H1 (cell line): ENCODE results near the gene POLR2J. TPM values are rescaled to one million over a fixed set of nuclear protein-coding genes. Genes with fewer than 3 reads are reported as not detected.

Experiments
- CTCF ChIA-PET: fragments of 300-600 bp; sonication (Branson Sonifier 250); formaldehyde crosslinking; loops from one replicate; lab custom pipeline; 2021; ENCODE audit not compliant: partially characterized antibody; lab: Charles Lee
- POLR2A ChIA-PET: fragments of 300-600 bp; sonication (Branson Sonifier 250); formaldehyde crosslinking; loops from one replicate; lab custom pipeline; 2021; ENCODE audit warnings: inconsistent platforms; ENCODE audit not compliant: partially characterized antibody; lab: Charles Lee
- DNase-seq, 2 experiments: peaks; one replicate each; pipeline versions ENCODE4 v3.0.0 to v3.0.0-alpha.2; 2010 to 2022; ENCODE audit warnings: low spot score in 2 of 2, low read depth in 1 of 2, mixed read lengths in 1 of 2
- FAIRE-seq: peaks from 2 replicates; lab custom pipeline; 2011; peaks lifted over from hg19 to GRCh38; lab: Jason Lieb, UNC
- H2AFZ ChIP-seq: 2 replicates; pipeline ENCODE4 v1.8.1; 2012; ENCODE audit warnings: low read length, inconsistent platforms
- H2AK5ac ChIP-seq: 2 replicates; pipeline ENCODE4 v1.6.1; 2013; ENCODE audit warnings: low read depth, low read length
- H2BK120ac ChIP-seq: replicated peaks from 2 replicates; pipeline ENCODE3; 2013; ENCODE audit warnings: low read depth, low read length, inconsistent platforms
- H2BK12ac ChIP-seq: 2 replicates; pipeline ENCODE4 v1.6.1; 2013; ENCODE audit warnings: low read depth, low read length
- H2BK15ac ChIP-seq: 2 replicates; pipeline ENCODE4 v1.6.1; 2013; ENCODE audit warnings: low read length
- H2BK20ac ChIP-seq: 2 replicates; pipeline ENCODE4 v1.6.1; 2013; ENCODE audit warnings: low read length
- H2BK5ac ChIP-seq: 2 replicates; pipeline ENCODE4 v1.6.1; 2013; ENCODE audit warnings: low read depth, low read length
- H3K14ac ChIP-seq: 2 replicates; pipeline ENCODE4 v1.6.1; 2013; ENCODE audit warnings: inconsistent platforms; ENCODE audit not compliant: insufficient read length
- H3K18ac ChIP-seq: 2 replicates; pipeline ENCODE4 v1.6.1; 2013; ENCODE audit warnings: low read length; ENCODE audit errors: extremely low read depth
- H3K23ac ChIP-seq: 2 replicates; pipeline ENCODE4 v1.6.1; 2013; ENCODE audit warnings: inconsistent platforms; ENCODE audit not compliant: insufficient read length
- H3K23me2 ChIP-seq: 2 replicates; pipeline ENCODE4 v1.6.1; 2013; ENCODE audit warnings: low read depth, low read length
- H3K27ac ChIP-seq: 2 replicates; pipeline ENCODE4 v1.6.1; 2011; ENCODE audit warnings: low read depth, low read length, inconsistent platforms
- H3K27me3 ChIP-seq, 4 experiments: replicated peaks in 1 of 4; 1 replicate in 1 of 4; 2 replicates in 3 of 4; pipeline versions ENCODE4 v1.6.1 to v1.8.1; 2011 to 2013; ENCODE audit warnings: low read length in 3 of 4, mild to moderate bottlenecking in 3 of 4, inconsistent platforms in 2 of 4, mixed read lengths in 2 of 4, moderate library complexity in 1 of 4; ENCODE audit not compliant: control insufficient read depth in 3 of 4, insufficient read depth in 3 of 4; ENCODE audit errors: extremely low read depth in 1 of 4
- H3K36me3 ChIP-seq, 4 experiments: 2 replicates each; pipeline versions ENCODE4 v1.6.1 to v1.8.1; 2011 to 2013; ENCODE audit warnings: mild to moderate bottlenecking in 4 of 4, low read length in 3 of 4, moderate library complexity in 2 of 4, control low read depth in 1 of 4, inconsistent platforms in 1 of 4; ENCODE audit not compliant: insufficient read depth in 4 of 4, control insufficient read depth in 2 of 4
- H3K4ac ChIP-seq: replicated peaks from 2 replicates; pipeline ENCODE3; 2013; ENCODE audit warnings: low read length, low read depth, mixed read lengths, inconsistent platforms; ENCODE audit not compliant: insufficient read length
- H3K4me1 ChIP-seq, 4 experiments: replicated peaks in 1 of 4; 1 replicate in 1 of 4; 2 replicates in 3 of 4; pipeline versions ENCODE4 v1.6.1 to v1.8.1; 2011 to 2013; ENCODE audit warnings: low read length in 3 of 4, inconsistent platforms in 2 of 4, mixed read lengths in 1 of 4; ENCODE audit not compliant: insufficient read depth in 4 of 4, control insufficient read depth in 3 of 4
- H3K4me2 ChIP-seq, 2 experiments: 2 replicates each; pipeline versions ENCODE4 v1.6.1 to v1.8.1; 2011 to 2013; ENCODE audit warnings: low read depth in 2 of 2, low read length in 2 of 2, control low read depth in 1 of 2, inconsistent platforms in 1 of 2, mild to moderate bottlenecking in 1 of 2; ENCODE audit not compliant: insufficient read depth in 1 of 2
- H3K4me3 ChIP-seq, 4 experiments: fragments of 200-600, 300-600 bp in 1 of 4; sonication (generic), shearing (Covaris generic), sonication (Bioruptor Twin) in 1 of 4; 2 replicates each; pipeline versions ENCODE4 v1.5.1 to v1.8.1; 2011 to 2016; ENCODE audit warnings: low read length in 4 of 4, low read depth in 3 of 4, control low read depth in 2 of 4, inconsistent platforms in 2 of 4, mild to moderate bottlenecking in 2 of 4, mixed read lengths in 1 of 4, moderate library complexity in 1 of 4; ENCODE audit not compliant: insufficient read depth in 2 of 4; ENCODE audit errors: extremely low read depth in 1 of 4
- H3K56ac ChIP-seq: replicated peaks from 2 replicates; pipeline ENCODE3; 2013; ENCODE audit warnings: low read depth, mild to moderate bottlenecking, mixed read lengths, low read length, inconsistent platforms; ENCODE audit not compliant: insufficient read length
- H3K79me1 ChIP-seq: 2 replicates; pipeline ENCODE4 v1.6.1; 2013; ENCODE audit warnings: low read depth, low read length, control low read depth
- H3K79me2 ChIP-seq, 2 experiments: 2 replicates each; pipeline versions ENCODE4 v1.6.1 to v1.8.1; 2012 to 2013; ENCODE audit warnings: low read length in 2 of 2, mild to moderate bottlenecking in 2 of 2, inconsistent platforms in 1 of 2; ENCODE audit not compliant: insufficient read depth in 2 of 2, control insufficient read depth in 1 of 2
- H3K9ac ChIP-seq, 4 experiments: replicated peaks in 1 of 4; 1 replicate in 1 of 4; 2 replicates in 3 of 4; pipeline versions ENCODE4 v1.6.1 to v1.8.1; 2011 to 2013; ENCODE audit warnings: low read depth in 3 of 4, low read length in 3 of 4, control low read depth in 2 of 4, mild to moderate bottlenecking in 2 of 4, moderate library complexity in 2 of 4, inconsistent platforms in 1 of 4; ENCODE audit errors: extremely low read depth in 1 of 4
- H3K9me3 ChIP-seq, 2 experiments: 2 replicates each; pipeline versions ENCODE4 v1.6.1 to v1.8.1; 2012 to 2013; ENCODE audit warnings: mild to moderate bottlenecking in 2 of 2, moderate library complexity in 2 of 2, control low read depth in 1 of 2, inconsistent platforms in 1 of 2, low read depth in 1 of 2, low read length in 1 of 2, mixed read lengths in 1 of 2; ENCODE audit not compliant: insufficient read depth in 2 of 2
- H4K20me1 ChIP-seq, 2 experiments: replicated peaks in 1 of 2; 2 replicates each; pipeline versions ENCODE3 to v1.8.1; 2011 to 2013; ENCODE audit warnings: inconsistent platforms in 2 of 2, low read length in 2 of 2, mild to moderate bottlenecking in 1 of 2; ENCODE audit not compliant: insufficient read depth in 2 of 2, control insufficient read depth in 1 of 2
- H4K5ac ChIP-seq: 2 replicates; pipeline ENCODE4 v1.6.1; 2013; ENCODE audit warnings: low read length, low read depth, mixed read lengths, inconsistent platforms; ENCODE audit not compliant: insufficient read length
- H4K8ac ChIP-seq: 2 replicates; pipeline ENCODE4 v1.8.0; 2013; ENCODE audit warnings: mild to moderate bottlenecking, moderate library complexity, low read length, inconsistent platforms; ENCODE audit not compliant: insufficient read depth; ENCODE audit errors: extremely low read depth
- H4K91ac ChIP-seq: replicated peaks from 2 replicates; pipeline ENCODE3; 2013; ENCODE audit warnings: low read length, mixed read lengths, inconsistent platforms; ENCODE audit not compliant: insufficient read length
- BACH1 ChIP-seq: IDR thresholded peaks from 2 replicates; pipeline ENCODE4 v1.6.1; 2012; ENCODE audit warnings: low read length, improper control_type of control experiment
- KDM1A ChIP-seq: fragments of 200-600, 300-600 bp; sonication (generic); IDR thresholded peaks from 2 replicates; pipeline ENCODE4 v1.7.1; 2016; ENCODE audit warnings: mild to moderate bottlenecking, low read length, borderline replicate concordance
- MAFK ChIP-seq: IDR thresholded peaks from 2 replicates; pipeline ENCODE4 v1.6.1; 2012; ENCODE audit warnings: low read depth, mild to moderate bottlenecking, improper control_type of control experiment, low read length
- POLR2AphosphoS5 ChIP-seq: IDR thresholded peaks from 2 replicates; pipeline ENCODE4 v1.6.1; 2011; ENCODE audit warnings: low read depth, low read length
- SIX5 ChIP-seq: IDR thresholded peaks from 2 replicates; pipeline ENCODE4 v1.6.1; 2011; ENCODE audit warnings: mild to moderate bottlenecking, low read depth, low read length
- SP4 ChIP-seq: IDR thresholded peaks from 2 replicates; pipeline ENCODE4 v1.6.1; 2012; ENCODE audit warnings: low read length, inconsistent platforms
- WGBS, 2 experiments: shearing (Covaris generic) in 1 of 2; methylation state at CpG; one replicate each; pipeline versions ENCODE4 v1.1.6 to v1.1.7; 2013 to 2015; ENCODE audit warnings: low lambda C conversion rate in 2 of 2, mixed read lengths in 2 of 2, inconsistent platforms in 1 of 2, low coverage in 1 of 2, missing lambda C conversion rate in 1 of 2; ENCODE audit not compliant: insufficient replicate concordance in 2 of 2, insufficient coverage in 1 of 2, insufficient read length in 1 of 2; ENCODE audit errors: extremely low coverage in 1 of 2, missing lambda C conversion rate in 1 of 2; 5-methylcytosine and 5-hydroxymethylcytosine counted together
- polyA plus RNA-seq, 7 experiments: library from polyadenylated mRNA; depleted of rRNA in 3 of 7; stranded (reverse) in 5 of 7; unstranded in 2 of 7; fragments of >200 nt in 5 of 7; fragments of 200-250 nt in 2 of 7; gene quantifications; 1 replicate in 5 of 7; 2 replicates in 1 of 7; 4 replicates in 1 of 7; pipeline versions ENCODE4 v1.2.1 to v1.2.3, GENCODE V29; 2011 to 2013; ENCODE audit warnings: missing spikeins in 2 of 7, mixed read lengths in 2 of 7
- total RNA-seq: library from RNA; stranded (reverse); fragmentation: NEBNext Ultra II Directional; extraction: Animal tissue kit (Norgen Biotek cat#: 25700); gene quantifications from 2 replicates; pipeline ENCODE4 v1.2.1, GENCODE V29; 2021
- TF ChIP-seq, protein P1 (sequence below): IDR thresholded peaks from 2 replicates; pipeline ENCODE4 v1.6.1; 2012; ENCODE audit warnings: inconsistent platforms

The POLR2J gene
- total and polyA plus RNA-seq, 2 of the 8 experiments (the other 6 are each of a cell fraction or from before 2014, with no cell fraction given) = 54.1 to 113 TPM

DNA sequence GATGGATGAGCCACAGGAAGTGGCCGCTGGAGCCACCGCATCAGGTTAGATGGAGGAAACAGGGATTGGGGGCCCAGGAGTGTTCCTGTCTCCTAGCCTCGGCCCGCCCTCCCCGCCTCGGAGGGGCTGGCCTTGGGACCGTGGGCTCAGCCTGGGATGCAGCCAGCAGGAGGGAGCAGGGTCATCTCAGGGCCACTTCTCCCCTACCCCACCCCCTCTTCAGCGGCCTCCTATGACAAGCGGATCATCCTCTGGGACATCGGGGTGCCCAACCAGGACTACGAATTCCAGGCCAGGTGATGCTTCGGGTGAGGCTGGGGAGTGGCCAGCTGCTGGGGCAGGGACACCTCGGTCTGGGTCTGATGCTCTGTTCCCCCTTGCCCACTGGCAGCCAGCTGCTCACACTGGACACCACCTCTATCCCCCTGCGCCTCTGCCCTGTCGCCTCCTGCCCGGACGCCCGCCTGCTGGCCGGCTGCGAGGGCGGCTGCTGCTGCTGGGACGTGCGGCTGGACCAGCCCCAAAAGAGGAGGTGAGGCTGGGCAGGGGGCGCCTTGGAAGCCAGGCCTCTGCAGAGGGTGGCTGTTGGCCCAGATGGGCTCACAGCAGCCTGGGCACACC is 9.3 kb downstream of the POLR2J start:
- Histone ChIP-seq H3K4me3 (no peak overlapping the region), H4K20me1 (peaks cover 0 to 12% of the 10 kb centered on the region in 2 experiments), H3K9me3 (no peaks in the 10 kb centered on the region), H3K23me2 (no peaks in the 10 kb centered on the region; the same call in 1 of the 2 replicates), H3K79me1 (no peaks in the 10 kb centered on the region), H2AFZ (no peak overlapping the region), H3K14ac (no peak overlapping the region), H3K18ac (no peak overlapping the region), H3K27ac (no peak overlapping the region), H2BK12ac (no peak overlapping the region), H3K4ac (no peak overlapping the region), H2BK20ac (no peak overlapping the region), H3K56ac (no peak overlapping the region), H3K23ac (no peak overlapping the region), H2BK120ac (no peak overlapping the region), H3K36me3 (peaks cover 2 to 14% (median 8%) of the 10 kb centered on the region in 4 experiments; a peak in 6 of 8 replicates), H3K4me1 (peaks cover 0 to 3% (median 0%) of the 10 kb centered on the region in 4 experiments; a peak in 2 of 7 replicates), H2AK5ac (no peak overlapping the region), H3K27me3 (no peaks in the 10 kb centered on the region; a peak in 1 of 7 replicates), H3K4me2 (no peak overlapping the region), H4K8ac (no peak overlapping the region), H3K9ac (no peak overlapping the region), H4K91ac (no peak overlapping the region), H4K5ac (no peak overlapping the region), H2BK5ac (no peak overlapping the region), H3K79me2 (no peaks in the 10 kb centered on the region; a peak in 1 of 4 replicates), H2BK15ac (no peak overlapping the region)
- ChIA-PET CTCF (interaction anchor here (0.6 to 1.5 kb wide), 2 partner anchors 57 to 857 kb away, joined by 3 read pairs; no protein-coding TSS in a partner anchor), POLR2A (interaction anchor here (0.5 to 1.0 kb wide), 3 partner anchors 11 to 357 kb away, joined by 3 to 4 read pairs (median 3); no protein-coding TSS in a partner anchor)
- no peak for FAIRE-seq
- DNase-seq = no peak
- WGBS, 2 experiments = 91% methylated on average over 24 of the region's 24 CpGs; no CpG with 5 or more reads in 1 of the 2 experiments
- TF ChIP-seq KDM1A (no peak), MAFK (no peak), BACH1 (no peak), SIX5 (no peak), SP4 (no peak), POLR2AphosphoS5 (no peak)
- TF ChIP-seq, protein P1, sequence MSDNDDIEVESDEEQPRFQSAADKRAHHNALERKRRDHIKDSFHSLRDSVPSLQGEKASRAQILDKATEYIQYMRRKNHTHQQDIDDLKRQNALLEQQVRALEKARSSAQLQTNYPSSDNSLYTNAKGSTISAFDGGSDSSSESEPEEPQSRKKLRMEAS = no peak
